HCT116 (cell line): Measurements from ENCODE around the gene WDR27. TPM values are rescaled to one million over a fixed set of nuclear protein-coding genes. Genes with fewer than 3 reads are reported as not detected.

Source experiments
- ATAC-seq: fragments of 200-7000 bp; cut with Tn5 transposase; 2 replicates; pipeline ENCODE4 v1.9.1; 2020; ENCODE audit warnings: mild to moderate bottlenecking, moderate library complexity
- BruUV-seq: library from RNA; stranded (reverse); fragments of 400-500 nt; replicated peaks from 2 replicates; lab custom pipeline; 2021; lab: Mats Ljungman, UMichigan
- CTCF ChIA-PET: fragments of 300-600 bp; sonication (Branson Sonifier 250); formaldehyde crosslinking; loops from one replicate; lab custom pipeline; 2021; ENCODE audit warnings: antibody characterized with exemption; lab: Charles Lee
- POLR2A ChIA-PET: fragments of 300-600, 350-600 bp; sonication (Branson Sonifier 250); formaldehyde crosslinking; loops from one replicate; lab custom pipeline; 2021; ENCODE audit warnings: antibody characterized with exemption; lab: Charles Lee
- RAD21 ChIA-PET, 2 experiments: fragments of 300-600 bp; sonication (Branson Sonifier 250); formaldehyde crosslinking; loops; one replicate each; lab custom pipeline; 2023; ENCODE audit warnings: low total read pairs in 2 of 2; ENCODE audit not compliant: uncharacterized antibody in 2 of 2, unreplicated experiment in 2 of 2, low non-redundant PET in 1 of 2; lab: Charles Lee
- DNase-seq: peaks from one replicate; pipeline ENCODE4 v3.0.0-alpha.2; 2010; ENCODE audit warnings: low read depth, low spot score
- H2AFZ ChIP-seq: fragments of 200-600 bp; shearing (Covaris generic), sonication (generic); 2 replicates; pipeline ENCODE4 v1.6.1; 2017; ENCODE audit warnings: low read depth, mixed run types, mixed read lengths, antibody characterized with exemption, low read length; ENCODE audit not compliant: poor library complexity, severe bottlenecking
- H3K27ac ChIP-seq: 2 replicates; pipeline ENCODE4 v1.5.1; 2012; ENCODE audit warnings: low read depth, low read length
- H3K27me3 ChIP-seq: fragments of 200-600 bp; sonication (generic); 2 replicates; pipeline ENCODE4 v1.6.1; 2016; ENCODE audit warnings: mixed run types, low read length, mixed read lengths; ENCODE audit not compliant: insufficient read depth
- H3K36me3 ChIP-seq, 2 experiments: fragments of 200-500 bp in 1 of 2; fragments of 200-600 bp in 1 of 2; sonication (Bioruptor generic) in 1 of 2; sonication (generic) in 1 of 2; 2 replicates each; pipeline versions ENCODE4 v1.5.1 to v1.6.1; 2014 to 2016; ENCODE audit warnings: low read length in 2 of 2, inconsistent platforms in 1 of 2, mixed read lengths in 1 of 2, mixed run types in 1 of 2; ENCODE audit not compliant: insufficient read depth in 2 of 2, control insufficient read depth in 1 of 2
- H3K4me1 ChIP-seq, 2 experiments: fragments of 200-600 bp in 1 of 2; sonication (generic) in 1 of 2; 2 replicates each; pipeline versions ENCODE4 v1.5.1 to v1.6.1; 2012 to 2017; ENCODE audit warnings: low read length in 2 of 2, inconsistent platforms in 1 of 2, mild to moderate bottlenecking in 1 of 2, mixed read lengths in 1 of 2, mixed run types in 1 of 2, moderate library complexity in 1 of 2; ENCODE audit not compliant: insufficient read depth in 2 of 2, control insufficient read depth in 1 of 2
- H3K4me2 ChIP-seq: fragments of 200-600 bp; sonication (generic); 2 replicates; pipeline ENCODE4 v1.6.1; 2017; ENCODE audit warnings: mixed run types, low read length, mixed read lengths
- H3K4me3 ChIP-seq, 2 experiments: fragments of 200-600 bp in 1 of 2; sonication (generic) in 1 of 2; replicated peaks in 1 of 2; 2 replicates each; pipeline ENCODE4 v1.5.1; 2011 to 2016; ENCODE audit warnings: low read length in 2 of 2, control low read depth in 1 of 2, low read depth in 1 of 2, mild to moderate bottlenecking in 1 of 2, mixed read lengths in 1 of 2, mixed run types in 1 of 2
- H3K79me2 ChIP-seq: fragments of 200-600 bp; sonication (generic); 2 replicates; pipeline ENCODE4 v1.6.1; 2017; ENCODE audit warnings: mild to moderate bottlenecking, mixed run types, low read length, moderate library complexity, mixed read lengths; ENCODE audit not compliant: insufficient read depth
- H3K9ac ChIP-seq: fragments of 200-600 bp; sonication (generic); 2 replicates; pipeline ENCODE4 v1.6.1; 2016; ENCODE audit warnings: low read length, mixed read lengths
- H3K9me2 ChIP-seq: fragments of 200-600 bp; sonication (generic), shearing (Covaris generic); 2 replicates; pipeline ENCODE4 v1.6.1; 2017; ENCODE audit warnings: mixed run types, mild to moderate bottlenecking, moderate library complexity; ENCODE audit not compliant: insufficient read depth
- H3K9me3 ChIP-seq, 2 experiments: fragments of 200-500 bp in 1 of 2; fragments of 200-600 bp in 1 of 2; sonication (Bioruptor generic) in 1 of 2; sonication (generic) in 1 of 2; 2 replicates each; pipeline ENCODE4 v1.6.1; 2014 to 2017; ENCODE audit warnings: low read length in 2 of 2, mixed read lengths in 2 of 2, inconsistent platforms in 1 of 2, low read depth in 1 of 2, mild to moderate bottlenecking in 1 of 2, mixed run types in 1 of 2, moderate library complexity in 1 of 2; ENCODE audit not compliant: control insufficient read depth in 1 of 2, insufficient read depth in 1 of 2
- H4K20me1 ChIP-seq: fragments of 200-600 bp; sonication (generic), shearing (Covaris generic); 2 replicates; pipeline ENCODE4 v1.6.1; 2017; ENCODE audit warnings: mixed run types, mild to moderate bottlenecking, moderate library complexity; ENCODE audit not compliant: insufficient read depth
- CBX3 ChIP-seq: IDR thresholded peaks from 2 replicates; pipeline ENCODE4 v1.6.1; 2012; ENCODE audit warnings: low read depth
- EGR1 ChIP-seq: IDR thresholded peaks from 2 replicates; pipeline ENCODE4 v1.6.1; 2012; ENCODE audit warnings: low read depth
- EZH2 ChIP-seq: fragments of 200-600 bp; sonication (generic); IDR thresholded peaks from 2 replicates; pipeline ENCODE4 v1.6.1; 2017; ENCODE audit warnings: antibody characterized with exemption, mixed run types
- FOSL1 ChIP-seq: IDR thresholded peaks from 2 replicates; pipeline ENCODE4 v1.6.1; 2012; ENCODE audit warnings: low read depth
- POLR2AphosphoS5 ChIP-seq: IDR thresholded peaks from 2 replicates; pipeline ENCODE4 v1.6.1; 2011; ENCODE audit warnings: mild to moderate bottlenecking, low read depth, low read length, moderate library complexity
- SIN3A ChIP-seq: IDR thresholded peaks from 2 replicates; pipeline ENCODE4 v1.6.1; 2012; ENCODE audit warnings: low read depth
- SP1 ChIP-seq: IDR thresholded peaks from 2 replicates; pipeline ENCODE4 v1.6.1; 2012; ENCODE audit warnings: low read depth
- YY1 ChIP-seq: IDR thresholded peaks from 2 replicates; pipeline ENCODE4 v1.6.1; 2011; ENCODE audit warnings: low read length, low read depth, moderate library complexity, mild to moderate bottlenecking; ENCODE audit not compliant: insufficient replicate concordance; ENCODE audit errors: extremely low read depth
- ZNF274 ChIP-seq: fragments of 200-500 bp; sonication (Bioruptor generic); IDR thresholded peaks from 2 replicates; pipeline ENCODE4 v1.6.1; 2014; ENCODE audit warnings: mild to moderate bottlenecking, low read depth, low read length, inconsistent platforms
- intact Hi-C: fragments of 100-400 bp; cut with micrococcal nuclease; formaldehyde crosslinking; loops from 2 replicates; pipeline ENCODE4 v1.10.0; 2022
- total RNA-seq: library from RNA; stranded (reverse); gene quantifications from one replicate; pipeline ENCODE4 v1.2.1, GENCODE V29; 2021; ENCODE audit not compliant: unreplicated experiment
- TF ChIP-seq, protein P1 (sequence below): IDR thresholded peaks from 2 replicates; pipeline ENCODE4 v1.6.1; 2012
- TF ChIP-seq, protein P2 (sequence below): IDR thresholded peaks from 2 replicates; pipeline ENCODE4 v1.6.1; 2012
- TF ChIP-seq, protein P3 (sequence below): IDR thresholded peaks from 2 replicates; pipeline ENCODE4 v1.6.1; 2011; ENCODE audit warnings: mild to moderate bottlenecking, low read length, moderate library complexity; ENCODE audit not compliant: insufficient replicate concordance; ENCODE audit errors: extremely low read depth
- TF ChIP-seq, protein P4 (sequence below): IDR thresholded peaks from 2 replicates; pipeline ENCODE4 v1.6.1; 2012; ENCODE audit warnings: low read depth

WDR27 gene
- total RNA-seq, 1 experiment from 2014 or later = 60.6 TPM

DNA sequence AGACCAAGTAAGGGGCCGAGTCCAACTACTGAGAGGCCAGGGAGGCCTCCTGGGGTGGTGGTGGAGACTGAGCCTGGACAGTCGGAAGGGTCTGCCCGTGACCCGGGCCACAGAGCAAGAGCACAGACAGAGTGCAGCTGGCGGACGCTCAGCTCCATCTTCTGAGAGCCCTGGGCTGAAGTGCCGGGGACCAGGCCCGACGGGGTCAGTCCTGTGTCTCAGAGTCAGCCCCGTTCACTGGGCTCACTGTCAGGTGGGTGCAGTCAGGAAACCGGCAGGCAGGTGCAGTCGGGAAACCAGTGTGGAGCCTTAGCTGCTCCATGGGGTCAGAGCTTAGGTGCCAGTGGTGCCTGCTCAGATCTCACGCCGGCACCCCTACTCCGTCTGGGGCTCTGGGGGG lies 76.5 kb downstream of the WDR27 start:
- Histone ChIP-seq H3K79me2 (no peaks in the 10 kb centered on the region), H3K27me3 (no peaks in the 10 kb centered on the region), H3K4me2 (no peak overlapping the region), H3K27ac (no peak overlapping the region), H3K9me2 (no peaks in the 10 kb centered on the region), H3K36me3 (peaks cover 0 to 2% of the 10 kb centered on the region in 2 experiments; a peak in 1 of 4 replicates), H3K4me1 (no peaks in the 10 kb centered on the region), H3K9ac (no peak overlapping the region), H3K4me3 (no peak overlapping the region), H3K9me3 (no peaks in the 10 kb centered on the region), H2AFZ (no peak overlapping the region), H4K20me1 (no peaks in the 10 kb centered on the region)
- POLR2A ChIA-PET = no interaction called here
- no TSS peak for BruUV-seq
- CTCF ChIA-PET = no interaction called here
- TF ChIP-seq EZH2 = no peak
- TF ChIP-seq, protein P1, sequence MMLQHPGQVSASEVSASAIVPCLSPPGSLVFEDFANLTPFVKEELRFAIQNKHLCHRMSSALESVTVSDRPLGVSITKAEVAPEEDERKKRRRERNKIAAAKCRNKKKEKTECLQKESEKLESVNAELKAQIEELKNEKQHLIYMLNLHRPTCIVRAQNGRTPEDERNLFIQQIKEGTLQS = no peak
- no peak for TF ChIP-seq CBX3
- no peak for TF ChIP-seq ZNF274
- TF ChIP-seq SIN3A = no peak
- TF ChIP-seq, protein P2, sequence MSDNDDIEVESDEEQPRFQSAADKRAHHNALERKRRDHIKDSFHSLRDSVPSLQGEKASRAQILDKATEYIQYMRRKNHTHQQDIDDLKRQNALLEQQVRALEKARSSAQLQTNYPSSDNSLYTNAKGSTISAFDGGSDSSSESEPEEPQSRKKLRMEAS = no peak
- no peak for TF ChIP-seq SP1
- TF ChIP-seq, protein P3, sequence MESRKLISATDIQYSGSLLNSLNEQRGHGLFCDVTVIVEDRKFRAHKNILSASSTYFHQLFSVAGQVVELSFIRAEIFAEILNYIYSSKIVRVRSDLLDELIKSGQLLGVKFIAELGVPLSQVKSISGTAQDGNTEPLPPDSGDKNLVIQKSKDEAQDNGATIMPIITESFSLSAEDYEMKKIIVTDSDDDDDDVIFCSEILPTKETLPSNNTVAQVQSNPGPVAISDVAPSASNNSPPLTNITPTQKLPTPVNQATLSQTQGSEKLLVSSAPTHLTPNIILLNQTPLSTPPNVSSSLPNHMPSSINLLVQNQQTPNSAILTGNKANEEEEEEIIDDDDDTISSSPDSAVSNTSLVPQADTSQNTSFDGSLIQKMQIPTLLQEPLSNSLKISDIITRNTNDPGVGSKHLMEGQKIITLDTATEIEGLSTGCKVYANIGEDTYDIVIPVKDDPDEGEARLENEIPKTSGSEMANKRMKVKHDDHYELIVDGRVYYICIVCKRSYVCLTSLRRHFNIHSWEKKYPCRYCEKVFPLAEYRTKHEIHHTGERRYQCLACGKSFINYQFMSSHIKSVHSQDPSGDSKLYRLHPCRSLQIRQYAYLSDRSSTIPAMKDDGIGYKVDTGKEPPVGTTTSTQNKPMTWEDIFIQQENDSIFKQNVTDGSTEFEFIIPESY = no peak
- TF ChIP-seq POLR2AphosphoS5 = no peak
- TF ChIP-seq EGR1 = no peak
- TF ChIP-seq, protein P4, sequence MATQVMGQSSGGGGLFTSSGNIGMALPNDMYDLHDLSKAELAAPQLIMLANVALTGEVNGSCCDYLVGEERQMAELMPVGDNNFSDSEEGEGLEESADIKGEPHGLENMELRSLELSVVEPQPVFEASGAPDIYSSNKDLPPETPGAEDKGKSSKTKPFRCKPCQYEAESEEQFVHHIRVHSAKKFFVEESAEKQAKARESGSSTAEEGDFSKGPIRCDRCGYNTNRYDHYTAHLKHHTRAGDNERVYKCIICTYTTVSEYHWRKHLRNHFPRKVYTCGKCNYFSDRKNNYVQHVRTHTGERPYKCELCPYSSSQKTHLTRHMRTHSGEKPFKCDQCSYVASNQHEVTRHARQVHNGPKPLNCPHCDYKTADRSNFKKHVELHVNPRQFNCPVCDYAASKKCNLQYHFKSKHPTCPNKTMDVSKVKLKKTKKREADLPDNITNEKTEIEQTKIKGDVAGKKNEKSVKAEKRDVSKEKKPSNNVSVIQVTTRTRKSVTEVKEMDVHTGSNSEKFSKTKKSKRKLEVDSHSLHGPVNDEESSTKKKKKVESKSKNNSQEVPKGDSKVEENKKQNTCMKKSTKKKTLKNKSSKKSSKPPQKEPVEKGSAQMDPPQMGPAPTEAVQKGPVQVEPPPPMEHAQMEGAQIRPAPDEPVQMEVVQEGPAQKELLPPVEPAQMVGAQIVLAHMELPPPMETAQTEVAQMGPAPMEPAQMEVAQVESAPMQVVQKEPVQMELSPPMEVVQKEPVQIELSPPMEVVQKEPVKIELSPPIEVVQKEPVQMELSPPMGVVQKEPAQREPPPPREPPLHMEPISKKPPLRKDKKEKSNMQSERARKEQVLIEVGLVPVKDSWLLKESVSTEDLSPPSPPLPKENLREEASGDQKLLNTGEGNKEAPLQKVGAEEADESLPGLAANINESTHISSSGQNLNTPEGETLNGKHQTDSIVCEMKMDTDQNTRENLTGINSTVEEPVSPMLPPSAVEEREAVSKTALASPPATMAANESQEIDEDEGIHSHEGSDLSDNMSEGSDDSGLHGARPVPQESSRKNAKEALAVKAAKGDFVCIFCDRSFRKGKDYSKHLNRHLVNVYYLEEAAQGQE = no peak
- no peak for TF ChIP-seq YY1
- TF ChIP-seq FOSL1 = no peak
- intact Hi-C loops = no loop called here
- DNase-seq (no peak), ATAC-seq (no peak)
- RAD21 ChIA-PET = no interaction called here
